Muscle layer of colon (tissue), 2 donors: ENCODE data around the gene SURF1.

Source experiments
- H3K27ac ChIP-seq: one replicate; pipeline ENCODE4 v1.7.0; 2013; ENCODE audit warnings: low read depth, mild to moderate bottlenecking, low read length, moderate library complexity
- H3K27me3 ChIP-seq, 2 donors: one replicate each; pipeline ENCODE4 v1.7.0; 2013; ENCODE audit warnings: low read length in 2 of 2, mild to moderate bottlenecking in 2 of 2; ENCODE audit not compliant: insufficient read depth in 2 of 2, control insufficient read depth in 1 of 2
- H3K36me3 ChIP-seq: one replicate; pipeline ENCODE4 v1.7.0; 2013; ENCODE audit warnings: mild to moderate bottlenecking, low read length; ENCODE audit not compliant: insufficient read depth
- H3K4me1 ChIP-seq: one replicate; pipeline ENCODE4 v1.7.0; 2013; ENCODE audit warnings: mild to moderate bottlenecking, low read length; ENCODE audit not compliant: insufficient read depth
- H3K4me3 ChIP-seq, 2 donors: one replicate each; pipeline ENCODE4 v1.7.0; 2013; ENCODE audit warnings: low read length in 2 of 2, low read depth in 1 of 2, mild to moderate bottlenecking in 1 of 2, moderate library complexity in 1 of 2
- H3K9ac ChIP-seq: one replicate; pipeline ENCODE4 v1.7.0; 2013; ENCODE audit warnings: low read length
- H3K9me3 ChIP-seq: one replicate; pipeline ENCODE4 v1.7.0; 2013; ENCODE audit warnings: mild to moderate bottlenecking, low read length
- donor health status: abdominal sarcoma.
- donor health status: Adenocarcinoma of cecum.

SURF1 gene

GRCh38 chr9:133359399-133360175 is 3.3 kb upstream of the SURF1 start:
- Histone ChIP-seq H3K9ac (no peak overlapping the region), H3K27me3 (no peaks in the 10 kb centered on the region), H3K27ac (no peak overlapping the region), H3K4me1 (peaks cover 22% of the 10 kb centered on the region), H3K36me3 (peaks cover 36% of the 10 kb centered on the region), H3K9me3 (no peaks in the 10 kb centered on the region), H3K4me3 (no peak overlapping the region)

GRCh38 chr9:133357656-133358055 is 1.4 kb upstream of the SURF1 start:
- H3K27ac ChIP-seq: no peak overlapping the region
- no peak overlapping the region for H3K9ac ChIP-seq
- no peaks in the 10 kb centered on the region for H3K27me3 ChIP-seq
- H3K36me3 ChIP-seq: peaks cover 32% of the 10 kb centered on the region
- H3K4me3 ChIP-seq: peak overlapping the region in 1 of 2 donors; percentile 8
- H3K4me1 ChIP-seq: peaks cover 22% of the 10 kb centered on the region
- H3K9me3 ChIP-seq: no peaks in the 10 kb centered on the region

- H3K27ac ChIP-seq: peak overlapping the region; percentile 61
- H3K9ac ChIP-seq: peak overlapping the region; percentile 57
- no peaks in the 10 kb centered on the region for H3K9me3 ChIP-seq
- peaks cover 33% of the 10 kb centered on the region for H3K36me3 ChIP-seq
- peak overlapping the region; percentile 59 to 77 for H3K4me3 ChIP-seq
- H3K4me1 ChIP-seq: peaks cover 22% of the 10 kb centered on the region
- no peaks in the 10 kb centered on the region for H3K27me3 ChIP-seq
These were observed 368 bp downstream of the SURF1 start for GRCh38 chr9:133355881-133356357.

- Histone ChIP-seq H3K4me1 (peaks cover 23% of the 10 kb centered on the region), H3K36me3 (peaks cover 41% of the 10 kb centered on the region), H3K9me3 (no peaks in the 10 kb centered on the region), H3K9ac (no peak overlapping the region), H3K4me3 (no peak overlapping the region), H3K27me3 (no peaks in the 10 kb centered on the region), H3K27ac (no peak overlapping the region)
These were observed 1.5 kb downstream of the SURF1 start for GRCh38 chr9:133354766-133355165.

GRCh38 chr9:133353548-133353947 is 2.7 kb downstream of the SURF1 start:
- H3K36me3 ChIP-seq: peaks cover 51% of the 10 kb centered on the region
- no peak overlapping the region for H3K9ac ChIP-seq
- H3K4me3 ChIP-seq: no peak overlapping the region
- H3K9me3 ChIP-seq: no peaks in the 10 kb centered on the region
- H3K27ac ChIP-seq: no peak overlapping the region
- H3K27me3 ChIP-seq: no peaks in the 10 kb centered on the region
- peaks cover 35% of the 10 kb centered on the region for H3K4me1 ChIP-seq

GRCh38 chr9:133352635-133353340 is 3.5 kb downstream of the SURF1 start:
- Histone ChIP-seq H3K9ac (no peak overlapping the region), H3K4me3 (no peak overlapping the region), H3K27me3 (no peaks in the 10 kb centered on the region), H3K36me3 (peaks cover 51% of the 10 kb centered on the region), H3K4me1 (peaks cover 32% of the 10 kb centered on the region), H3K27ac (no peak overlapping the region), H3K9me3 (no peaks in the 10 kb centered on the region)

GRCh38 chr9:133351908-133352634 is 4.2 kb downstream of the SURF1 start:
- no peaks in the 10 kb centered on the region for H3K9me3 ChIP-seq
- H3K27me3 ChIP-seq: no peaks in the 10 kb centered on the region
- H3K27ac ChIP-seq: no peak overlapping the region
- H3K36me3 ChIP-seq: peaks cover 51% of the 10 kb centered on the region
- H3K9ac ChIP-seq: no peak overlapping the region
- no peak overlapping the region for H3K4me3 ChIP-seq
- peaks cover 25% of the 10 kb centered on the region for H3K4me1 ChIP-seq

- Histone ChIP-seq H3K27ac (no peak overlapping the region), H3K4me1 (peaks cover 27% of the 10 kb centered on the region), H3K36me3 (peaks cover 51% of the 10 kb centered on the region)
These were observed 4.8 kb downstream of the SURF1 start for GRCh38 chr9:133351526-133351907.

GRCh38 chr9:133349965-133350616 is 6.2 kb downstream of the SURF1 start:
- H3K27me3 ChIP-seq: no peaks in the 10 kb centered on the region
- H3K9ac ChIP-seq: no peak overlapping the region
- no peak overlapping the region for H3K27ac ChIP-seq
- no peaks in the 10 kb centered on the region for H3K9me3 ChIP-seq
- peaks cover 64% of the 10 kb centered on the region for H3K36me3 ChIP-seq
- H3K4me1 ChIP-seq: peaks cover 32% of the 10 kb centered on the region
- H3K4me3 ChIP-seq: no peak overlapping the region

More at GRCh38 chr9:133351526-133351907, 4.8 kb downstream of the SURF1 start:
- Histone ChIP-seq H3K27me3 (no peaks in the 10 kb centered on the region), H3K4me3 (no peak overlapping the region), H3K9ac (no peak overlapping the region), H3K9me3 (no peaks in the 10 kb centered on the region)

- Histone ChIP-seq H3K27ac (peak overlapping the region; percentile 93), H3K9me3 (no peaks in the 10 kb centered on the region), H3K4me1 (peaks cover 29% of the 10 kb centered on the region), H3K9ac (peak overlapping the region; percentile 97), H3K36me3 (peaks cover 74% of the 10 kb centered on the region), H3K4me3 (peak overlapping the region; percentile 90 to 99), H3K27me3 (no peaks in the 10 kb centered on the region)
These were observed 7.3 kb downstream of the SURF1 start for GRCh38 chr9:133348718-133349573.
